ENCODE measurements around the gene CYP2S1.
"Not testable (repeated sequence)": the region's sequence is repeated elsewhere in the genome, so short reads cannot be mapped to it uniquely, and the experiment has no call there.

Gene CYP2S1

GRCh38 chr19:41192574-41193429, at the start of gene CYP2S1:
CYP2S1 (plus strand) TSS chr19:41193219; CDS start chr19:41193265, 46 bp downstream.
- DNase-seq: peak in 1 of 56 donors; percentile 8

- DNase-seq: peak in 40 of 56 donors; percentile 0 to 88 (median 18)
These were observed 48.6 kb upstream of the CYP2S1 start for GRCh38 chr19:41144403-41144802.

- DNase-seq: no peak
These were observed 43.2 kb upstream of the CYP2S1 start for GRCh38 chr19:41149831-41150230.

- DNase-seq: not testable (repeated sequence)
These were observed 42.0 kb upstream of the CYP2S1 start for GRCh38 chr19:41150986-41151385.

GRCh38 chr19:41154060-41154459, 39.0 kb upstream of the CYP2S1 start:
- DNase-seq: no peak

- no peak for DNase-seq
These were observed 36.8 kb upstream of the CYP2S1 start for GRCh38 chr19:41156207-41156606.

- no peak for DNase-seq
These were observed 33.1 kb upstream of the CYP2S1 start for GRCh38 chr19:41159881-41160280.

- no peak for DNase-seq
These were observed 31.1 kb upstream of the CYP2S1 start for GRCh38 chr19:41161903-41162302.

GRCh38 chr19:41166944-41167804, 25.8 kb upstream of the CYP2S1 start:
- DNase-seq: no peak

- DNase-seq: no peak
These were observed 20.5 kb upstream of the CYP2S1 start for GRCh38 chr19:41172297-41173164.

GRCh38 chr19:41174297-41174928, 18.6 kb upstream of the CYP2S1 start:
- DNase-seq: no peak

- DNase-seq: peak in 22 of 56 donors; percentile 4 to 57 (median 24)
These were observed 16.9 kb upstream of the CYP2S1 start for GRCh38 chr19:41175801-41176777.

GRCh38 chr19:41180173-41180572, 12.8 kb upstream of the CYP2S1 start:
- not testable (repeated sequence) for DNase-seq

GRCh38 chr19:41186971-41187883, 5.8 kb upstream of the CYP2S1 start:
- no peak for DNase-seq

GRCh38 chr19:41187884-41188279, 5.1 kb upstream of the CYP2S1 start:
- no peak for DNase-seq

- no peak for DNase-seq
These were observed 3.5 kb upstream of the CYP2S1 start for GRCh38 chr19:41189425-41190065.

- no peak for DNase-seq
These were observed 574 bp downstream of the CYP2S1 start for GRCh38 chr19:41193430-41194156.
